Mesenteric fat pad (tissue), 1 donor: ENCODE results near the gene EIF4B. TPM values are rescaled to one million over a fixed set of nuclear protein-coding genes. Genes with fewer than 3 reads are reported as not detected.
"Not testable (repeated sequence)": the region's sequence is repeated elsewhere in the genome, so short reads cannot be mapped to it uniquely, and the experiment has no call there.

Experiments
- DNase-seq: peaks from one replicate; pipeline ENCODE4 v3.0.0-alpha.2; 2020; ENCODE audit warnings: low spot score
- long read RNA-seq: library from polyadenylated mRNA; unstranded; transcript quantifications from one replicate; pipeline ENCODE4 v2.0.0, GENCODE V29; 2020
- total RNA-seq: library from RNA; stranded (reverse); fragmentation: NEBNext Ultra II Directional; extraction: Animal tissue kit (Norgen Biotek cat#: 25700); gene quantifications from one replicate; pipeline ENCODE4 v1.2.1, GENCODE V29; 2021
- donor health status: DM: yes; HTN: yes; CAD: no.

Gene EIF4B
- total RNA-seq, result 393 TPM
- long read RNA-seq, full-length matches to known transcripts, result 573 of 731 reads
- long read RNA-seq, partial matches to known transcripts, result 90 of 731 reads
- long read RNA-seq, other reads (novel, unspliced or antisense), result 68 of 731 reads

DNA sequence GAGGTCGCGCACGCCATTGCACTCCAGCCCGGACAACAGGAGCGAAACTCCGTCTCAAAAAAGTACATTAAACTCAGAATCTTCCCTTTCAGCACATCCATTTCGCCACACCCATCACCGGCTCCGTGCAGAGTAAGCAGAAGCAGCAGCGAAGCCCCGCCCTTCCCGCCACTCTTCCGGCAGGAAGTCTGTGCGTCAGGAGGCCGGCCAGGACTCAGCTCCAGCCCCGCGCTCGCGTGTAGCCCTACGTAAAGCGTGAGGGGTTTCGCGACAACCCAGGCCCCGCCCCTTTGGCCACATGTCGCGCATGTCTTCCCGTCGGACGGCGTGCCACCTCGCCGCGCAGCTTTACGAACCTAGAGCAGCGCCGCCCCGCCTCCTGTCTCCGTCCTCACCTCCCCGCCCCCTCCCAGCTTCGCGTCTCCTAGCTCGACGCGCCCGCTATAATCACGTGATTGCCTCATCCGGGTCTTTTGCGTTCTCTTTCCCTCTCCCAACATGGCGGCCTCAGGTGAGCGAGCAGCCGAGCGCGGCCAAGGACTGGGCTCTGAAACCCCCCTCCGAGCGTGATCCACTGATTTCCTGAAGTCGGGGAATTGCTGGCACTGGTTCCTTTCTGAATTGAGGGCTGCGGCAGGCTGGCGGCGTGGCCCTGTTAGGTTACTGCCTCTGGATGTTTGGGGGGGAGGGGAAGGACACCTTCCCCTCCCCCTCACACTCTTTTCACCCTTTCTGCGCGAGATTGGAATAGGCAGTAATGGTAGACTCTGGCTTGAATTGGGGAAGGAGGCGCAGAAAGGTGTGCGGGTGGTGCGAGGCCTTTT lies at the start of gene EIF4B:
TSS of gene EIF4B (plus strand) at position 471 of the 824 bp plus-strand sequence. CDS start at position 499, 28 bp downstream.
- DNase-seq, result peak; percentile 100

DNA sequence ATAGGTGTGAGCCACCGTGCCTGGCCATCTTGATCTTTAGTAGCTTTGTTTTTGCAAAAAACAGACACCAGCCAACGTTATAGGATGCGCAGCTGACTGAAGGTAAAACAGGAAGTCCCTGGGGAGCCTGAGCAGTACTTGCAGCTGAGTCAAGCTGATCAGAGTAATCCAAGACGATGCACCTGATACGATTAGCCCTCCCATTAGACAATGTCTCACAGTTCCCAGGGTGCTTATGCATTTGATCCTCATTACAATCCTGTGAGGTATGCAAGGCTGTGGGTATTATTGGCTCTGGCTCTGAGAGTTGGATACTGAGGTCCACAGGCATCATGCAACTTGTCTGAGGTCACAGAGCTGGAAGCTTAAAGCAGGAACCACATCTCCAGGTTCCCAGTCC lies 49.3 kb upstream of the EIF4B start:
- no peak for DNase-seq

GRCh38 chr12:52964556-52965336 lies 41.5 kb upstream of the EIF4B start:
- DNase-seq, result no peak

DNA sequence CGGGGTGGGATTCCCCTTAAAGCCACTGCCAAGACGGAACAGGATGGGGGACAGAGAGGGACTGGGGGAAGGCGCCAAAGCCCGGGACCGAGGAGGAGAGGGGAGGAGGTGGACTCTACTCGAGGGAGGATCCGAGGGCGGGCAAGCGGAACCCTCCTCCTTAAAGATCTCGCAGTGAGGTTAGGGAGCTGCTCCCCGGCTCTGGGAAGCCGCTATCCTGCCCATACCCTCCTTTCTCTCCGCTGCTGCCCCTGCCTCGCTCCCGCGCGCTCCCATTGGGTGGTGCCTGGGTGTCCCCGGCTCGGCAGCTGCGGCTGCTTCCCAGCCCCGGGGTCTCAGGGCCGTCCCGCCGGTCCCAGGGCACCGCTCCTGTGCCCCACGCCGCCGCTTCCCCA lies 40.9 kb upstream of the EIF4B start:
- no peak for DNase-seq

GRCh38 chr12:52969166-52969795 lies 37.0 kb upstream of the EIF4B start:
- DNase-seq, result no peak

- no peak for DNase-seq
Measured at GRCh38 chr12:52969828-52970569, 36.3 kb upstream of the EIF4B start.

DNA sequence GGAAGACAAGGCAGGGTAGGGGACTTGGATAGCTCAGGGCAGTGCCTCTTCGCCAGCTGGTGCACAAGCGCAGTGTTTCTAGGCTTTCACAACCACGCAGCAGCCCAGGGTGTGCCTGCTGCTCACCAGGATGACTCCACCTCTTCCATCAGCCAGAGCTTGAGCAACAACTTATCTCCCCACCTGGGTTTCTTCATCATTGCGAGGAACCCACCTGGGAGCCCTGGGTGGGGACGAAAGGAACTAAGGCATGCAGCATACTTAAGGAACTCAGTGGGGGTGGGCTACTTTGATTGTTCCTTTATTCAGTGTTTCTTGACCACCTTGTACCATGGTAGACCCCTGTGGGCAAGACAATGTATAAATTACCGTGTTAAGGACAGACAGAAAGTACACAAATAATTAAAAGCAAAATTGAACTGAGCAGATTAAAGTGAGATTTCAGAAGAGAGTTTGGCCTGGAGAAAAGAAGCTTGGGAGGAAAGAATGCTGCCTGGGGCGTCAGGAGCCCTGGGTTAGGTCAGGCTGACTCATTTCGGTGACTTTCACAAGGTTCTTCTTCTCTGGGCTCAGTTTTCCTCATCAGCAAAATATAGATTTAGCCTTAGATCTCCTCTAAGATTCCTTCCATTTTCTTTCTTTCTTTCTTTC lies 34.5 kb upstream of the EIF4B start:
- DNase-seq, result no peak

GRCh38 chr12:52975204-52975603 lies 31.1 kb upstream of the EIF4B start:
- DNase-seq, result no peak

DNA sequence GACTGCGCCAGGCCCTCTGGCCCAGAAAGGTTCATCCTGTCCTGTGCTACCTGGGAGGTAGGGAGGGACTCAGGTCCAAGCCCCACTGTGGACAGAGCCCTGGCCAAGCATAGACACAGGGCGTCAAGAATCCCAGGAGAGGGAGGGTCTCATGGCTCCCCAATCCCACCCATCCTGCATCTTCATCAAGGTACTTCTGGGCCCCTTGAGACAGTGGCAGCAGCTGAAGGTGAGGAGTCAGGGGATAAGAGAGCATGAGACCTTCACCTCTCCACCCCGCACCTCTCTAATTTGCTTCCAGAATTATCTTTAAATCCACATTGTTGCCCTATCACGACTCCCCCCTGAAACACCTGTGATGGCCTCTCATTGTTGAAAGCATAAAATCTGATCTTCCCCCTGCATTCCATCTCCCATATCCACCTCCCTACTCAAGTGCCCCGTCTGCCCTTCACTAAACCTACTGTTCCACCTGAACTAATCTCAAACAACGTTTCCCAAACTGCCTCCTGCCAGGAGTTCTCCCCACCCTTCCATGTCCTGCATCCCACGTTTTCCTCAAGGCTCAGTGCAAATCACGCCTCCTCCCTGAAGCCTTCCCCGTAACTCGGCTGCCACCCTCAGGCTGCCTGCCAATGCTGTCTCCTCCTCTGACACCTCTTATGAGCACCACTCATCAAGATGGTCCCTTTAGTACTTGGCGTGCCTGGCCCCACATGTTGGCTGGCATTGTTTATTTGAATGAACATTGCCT lies 30.3 kb upstream of the EIF4B start:
- DNase-seq, result no peak

DNA sequence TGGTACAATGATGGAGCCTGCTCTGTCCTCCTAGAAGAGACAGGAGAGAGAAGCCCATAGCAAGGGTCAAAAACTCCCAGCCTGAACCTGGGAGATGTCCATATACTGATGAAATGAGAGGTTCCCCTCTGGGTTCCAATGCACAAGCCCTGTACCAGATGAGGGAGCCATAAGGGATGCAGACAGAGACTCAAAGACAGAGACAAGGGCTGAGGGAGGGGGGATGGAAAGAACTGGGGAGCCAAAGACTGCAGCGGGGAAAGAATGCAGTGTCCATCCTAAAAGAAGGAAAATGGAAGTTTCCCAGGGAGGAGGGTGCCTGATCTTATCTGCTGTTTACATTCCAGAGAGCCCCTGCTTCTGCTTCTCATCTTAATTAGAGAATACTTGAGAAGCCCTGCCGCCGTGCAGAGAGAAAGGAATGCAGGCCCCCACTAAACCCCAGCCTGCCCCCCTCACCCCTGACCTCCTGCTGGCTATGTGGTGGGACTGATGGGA lies 29.6 kb upstream of the EIF4B start:
- no peak for DNase-seq

GRCh38 chr12:52977170-52977569 lies 29.1 kb upstream of the EIF4B start:
- no peak for DNase-seq

DNA sequence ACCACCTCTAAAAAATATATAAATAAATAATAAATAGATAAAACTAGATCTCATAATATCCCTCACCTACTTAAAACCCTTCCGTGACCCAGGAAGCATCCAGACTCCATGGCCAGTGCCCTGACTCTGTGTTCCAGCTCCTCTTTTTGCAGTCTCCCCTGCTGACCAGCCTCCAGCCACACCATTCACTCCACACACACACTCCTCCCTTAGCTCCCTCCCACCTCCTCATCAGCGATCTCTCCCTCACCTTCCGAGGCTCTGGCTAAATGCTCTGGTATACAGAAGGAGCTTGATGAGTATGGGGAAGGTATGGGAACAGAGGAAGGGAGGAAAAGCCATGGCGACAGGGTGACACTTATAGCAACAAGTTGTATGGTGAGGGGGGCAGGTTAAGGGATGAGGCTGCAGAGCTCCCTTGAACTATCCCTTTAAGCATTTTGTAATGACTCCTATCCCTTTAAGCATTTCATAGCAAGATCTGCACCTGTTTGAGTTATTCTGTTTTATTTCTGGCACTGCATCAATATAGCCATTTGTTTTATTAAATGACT lies 26.1 kb upstream of the EIF4B start:
- no peak for DNase-seq

DNA sequence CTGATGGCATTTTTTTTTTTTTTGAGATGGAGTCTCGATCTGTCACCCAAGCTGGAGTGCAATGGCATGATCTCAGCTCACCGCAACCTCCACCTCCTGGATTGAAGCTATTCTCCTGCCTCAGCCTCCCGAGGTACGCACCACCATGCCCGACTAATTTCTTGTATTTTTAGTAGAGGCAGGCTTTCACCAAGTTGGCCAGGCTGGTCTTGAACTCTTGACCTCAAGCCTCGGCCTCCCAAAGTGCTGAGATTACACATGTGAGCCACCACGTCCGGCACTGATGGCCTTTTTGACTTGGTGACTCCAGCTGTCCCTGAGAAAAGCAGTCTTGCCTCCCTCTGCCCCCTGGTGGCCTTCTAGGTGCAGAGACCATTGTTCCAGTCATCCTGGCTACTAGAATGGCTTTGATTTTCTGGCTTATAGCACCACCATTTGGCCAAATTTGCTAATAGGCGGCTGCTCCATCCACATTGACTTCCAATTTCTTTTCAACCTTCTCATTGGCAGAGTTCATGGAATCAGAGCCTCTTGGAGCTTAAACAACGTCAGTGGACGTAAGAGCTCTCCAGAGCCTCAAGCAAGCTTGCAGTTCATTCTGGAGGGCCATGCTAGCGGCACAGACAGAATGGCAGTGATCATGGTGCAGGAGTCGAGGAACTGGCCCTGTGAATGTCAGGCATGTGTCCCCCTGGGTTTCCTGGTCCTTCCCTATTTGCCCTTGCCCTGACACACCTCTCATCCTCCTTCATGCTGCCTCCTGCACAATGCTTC lies 25.4 kb upstream of the EIF4B start:
- DNase-seq, result no peak

DNA sequence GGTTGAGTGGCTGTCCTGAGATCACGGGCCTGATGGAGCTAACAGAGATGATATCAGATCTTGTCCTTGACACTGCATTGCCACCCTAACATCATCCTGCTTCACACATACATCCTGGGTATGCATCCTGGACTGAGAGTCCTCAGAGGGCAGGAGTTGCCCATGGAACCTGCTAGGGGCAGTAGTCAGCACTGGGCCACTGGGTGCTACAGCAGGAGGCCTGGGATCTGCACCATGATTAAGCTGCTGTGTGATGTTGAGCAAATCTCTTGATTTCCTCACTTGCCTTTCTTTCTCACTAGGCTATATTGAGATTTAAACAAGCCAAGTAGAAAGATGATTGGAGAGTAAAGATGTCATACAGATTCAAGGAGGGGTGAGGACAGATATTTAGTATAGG lies 22.1 kb upstream of the EIF4B start:
- DNase-seq, result no peak

GRCh38 chr12:52988898-52989297 lies 17.4 kb upstream of the EIF4B start:
- DNase-seq, result no peak

DNA sequence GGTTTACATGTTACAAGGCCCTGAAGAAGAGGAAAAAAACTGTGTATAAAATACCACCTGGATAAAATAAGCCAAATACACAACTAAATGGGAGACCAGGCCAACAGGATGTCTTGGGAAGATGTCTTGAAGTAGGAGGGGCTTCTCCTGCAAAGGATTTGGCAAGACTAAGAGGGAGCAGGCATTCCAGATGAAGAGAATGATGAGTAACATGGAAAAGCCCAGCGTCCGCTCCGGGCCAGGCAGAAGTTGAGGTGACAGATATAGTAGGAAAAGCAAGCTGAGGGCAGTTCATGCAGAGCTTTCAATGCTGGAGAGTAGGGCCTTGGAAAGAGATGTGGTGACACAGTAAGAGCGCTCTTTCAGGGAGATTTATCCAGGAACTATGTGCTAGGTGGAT lies 16.1 kb upstream of the EIF4B start:
- no peak for DNase-seq

GRCh38 chr12:52992240-52992639 lies 14.0 kb upstream of the EIF4B start:
- not testable (repeated sequence) for DNase-seq
